ENCODE results near the gene CDO1. TPM values are rescaled to one million over a fixed set of nuclear protein-coding genes. Genes with fewer than 3 reads are reported as not detected.

The CDO1 gene
- total RNA-seq, 3 donors from 2014 or later (not counting 1 experiment from before 2014, with no cell fraction given) = not detected

DNA sequence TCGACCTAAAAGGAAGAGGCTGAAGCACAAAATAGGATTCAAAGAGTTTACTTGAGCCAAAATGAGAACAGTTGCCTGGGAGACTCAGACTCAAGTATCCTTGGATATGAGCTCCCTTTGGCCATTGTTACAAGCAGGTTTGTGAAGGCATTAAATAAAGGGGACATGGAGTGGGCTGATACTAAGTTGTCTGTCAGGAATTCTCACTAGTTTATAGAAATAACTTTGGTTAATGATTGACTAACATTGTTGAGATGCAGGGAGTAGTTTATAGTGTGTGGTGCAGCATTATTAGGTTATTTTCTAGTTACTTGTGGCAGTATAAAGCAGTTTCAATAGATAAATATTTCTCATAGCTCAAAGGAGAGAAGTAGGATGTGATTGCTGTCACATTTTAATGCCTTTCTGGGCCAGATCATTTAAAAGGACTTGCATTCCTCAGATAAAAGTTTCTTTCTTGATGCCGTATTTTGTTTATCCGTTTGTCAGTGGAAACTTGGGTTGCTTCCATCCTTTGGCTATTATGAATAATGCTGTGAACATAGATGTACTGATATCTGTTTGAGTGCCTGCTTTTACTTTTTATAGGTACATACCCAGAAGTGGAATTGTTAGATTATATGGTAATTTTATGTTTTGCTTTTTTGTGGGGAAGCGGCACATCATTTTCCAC is 34.4 kb upstream of the CDO1 start:
- ATAC-seq = no peak
- no peak overlapping the region for H3K4me3 ChIP-seq (ENCODE audit: low read length)
- Mint-ChIP-seq H3K9me3 (no peaks in the 10 kb centered on the region), H3K4me1 (peaks cover 7 to 20% of the 10 kb centered on the region in 2 donors), H3K4me3 (no peak overlapping the region), H3K36me3 (no peaks in the 10 kb centered on the region), H3K27me3 (ENCODE audit: low read depth in 2 of 2) (no peaks in the 10 kb centered on the region), H3K27ac (no peak overlapping the region)
- TF ChIP-seq, protein P1, sequence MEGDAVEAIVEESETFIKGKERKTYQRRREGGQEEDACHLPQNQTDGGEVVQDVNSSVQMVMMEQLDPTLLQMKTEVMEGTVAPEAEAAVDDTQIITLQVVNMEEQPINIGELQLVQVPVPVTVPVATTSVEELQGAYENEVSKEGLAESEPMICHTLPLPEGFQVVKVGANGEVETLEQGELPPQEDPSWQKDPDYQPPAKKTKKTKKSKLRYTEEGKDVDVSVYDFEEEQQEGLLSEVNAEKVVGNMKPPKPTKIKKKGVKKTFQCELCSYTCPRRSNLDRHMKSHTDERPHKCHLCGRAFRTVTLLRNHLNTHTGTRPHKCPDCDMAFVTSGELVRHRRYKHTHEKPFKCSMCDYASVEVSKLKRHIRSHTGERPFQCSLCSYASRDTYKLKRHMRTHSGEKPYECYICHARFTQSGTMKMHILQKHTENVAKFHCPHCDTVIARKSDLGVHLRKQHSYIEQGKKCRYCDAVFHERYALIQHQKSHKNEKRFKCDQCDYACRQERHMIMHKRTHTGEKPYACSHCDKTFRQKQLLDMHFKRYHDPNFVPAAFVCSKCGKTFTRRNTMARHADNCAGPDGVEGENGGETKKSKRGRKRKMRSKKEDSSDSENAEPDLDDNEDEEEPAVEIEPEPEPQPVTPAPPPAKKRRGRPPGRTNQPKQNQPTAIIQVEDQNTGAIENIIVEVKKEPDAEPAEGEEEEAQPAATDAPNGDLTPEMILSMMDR (IDR thresholded peaks at IDR 0.05) = no peak
- no peak for DNase-seq
- H3K4me1 ChIP-seq (ENCODE audit: control insufficient read depth, insufficient read depth, low read length) = no peaks in the 10 kb centered on the region
- WGBS (ENCODE audit: insufficient coverage) = 100% methylated on average over 3 of the region's 4 CpGs
- H3K36me3 ChIP-seq (ENCODE audit: control insufficient read depth, insufficient read depth, low read length) = no peaks in the 10 kb centered on the region
- intact Hi-C loops (cut with micrococcal nuclease) = no loop called here
- no peaks in the 10 kb centered on the region for H3K27me3 ChIP-seq (ENCODE audit: control insufficient read depth, insufficient read depth, low read length)
- no peaks in the 10 kb centered on the region for H3K9me3 ChIP-seq (ENCODE audit: control insufficient read depth, insufficient read depth, low read length)
- H3K27ac ChIP-seq (ENCODE audit: low read length) = no peak overlapping the region

DNA sequence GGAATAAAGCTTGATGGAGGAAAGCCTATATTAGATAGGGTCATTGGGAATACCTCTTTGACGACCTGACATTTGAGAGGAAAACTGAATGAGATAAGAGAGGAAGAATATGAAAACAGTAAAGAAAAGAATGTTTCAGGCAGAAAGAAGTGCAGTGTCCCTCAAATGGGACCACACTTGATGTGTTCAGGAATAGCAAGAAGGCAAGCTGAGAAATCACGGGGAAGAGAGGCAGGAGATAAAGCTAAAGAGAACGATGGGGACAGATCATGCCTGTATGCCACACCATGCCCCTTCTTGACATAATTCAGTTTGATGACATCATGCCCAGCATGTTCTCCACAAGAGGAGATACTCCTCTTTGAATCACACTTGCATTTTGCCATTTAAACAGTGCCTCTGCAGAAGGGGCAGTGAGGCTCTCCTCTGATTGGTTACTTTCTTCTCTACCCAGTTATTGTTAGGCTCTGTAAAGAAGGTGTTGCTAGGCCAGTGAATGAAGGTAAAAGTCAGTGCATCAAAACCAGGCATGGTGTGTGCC is 32.9 kb upstream of the CDO1 start:
- Histone ChIP-seq H3K27ac (ENCODE audit: low read length) (no peak overlapping the region), H3K27me3 (ENCODE audit: control insufficient read depth, insufficient read depth, low read length) (no peaks in the 10 kb centered on the region), H3K4me1 (ENCODE audit: control insufficient read depth, insufficient read depth, low read length) (no peaks in the 10 kb centered on the region), H3K36me3 (ENCODE audit: control insufficient read depth, insufficient read depth, low read length) (no peaks in the 10 kb centered on the region), H3K4me3 (ENCODE audit: low read length) (no peak overlapping the region), H3K9me3 (ENCODE audit: control insufficient read depth, insufficient read depth, low read length) (no peaks in the 10 kb centered on the region)
- Mint-ChIP-seq H3K27ac (no peak overlapping the region), H3K36me3 (no peaks in the 10 kb centered on the region), H3K4me3 (no peak overlapping the region), H3K27me3 (ENCODE audit: low read depth in 2 of 2) (no peaks in the 10 kb centered on the region), H3K4me1 (peaks cover 12 to 19% of the 10 kb centered on the region in 2 donors), H3K9me3 (no peaks in the 10 kb centered on the region)
- ATAC-seq = no peak
- TF ChIP-seq, protein P1 (IDR thresholded peaks at IDR 0.05) = no peak
- intact Hi-C loops (cut with micrococcal nuclease) = no loop called here
- DNase-seq = no peak
- 92% methylated on average over 3 of the region's 3 CpGs for WGBS (ENCODE audit: insufficient coverage)

DNA sequence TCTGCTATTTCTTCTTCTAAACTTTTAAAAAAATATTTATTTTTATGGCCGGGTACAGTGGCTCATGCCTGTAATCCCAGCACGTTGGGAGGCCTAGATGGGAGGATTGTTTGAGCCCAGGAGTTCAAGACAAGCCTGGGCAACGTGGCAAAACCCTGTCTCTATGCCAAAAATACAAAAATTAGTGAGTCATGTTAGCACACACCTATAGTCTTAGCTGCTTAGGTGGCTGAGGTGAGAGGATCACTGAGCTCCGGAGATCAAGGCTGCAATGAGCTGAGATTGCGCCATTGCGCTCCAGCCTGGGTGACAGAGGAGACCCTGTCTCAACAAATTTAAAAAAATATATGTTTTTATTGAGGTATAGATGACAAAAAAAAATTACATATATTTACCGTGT is 30.8 kb upstream of the CDO1 start:
- Mint-ChIP-seq H3K4me3 (no peak overlapping the region), H3K27me3 (ENCODE audit: low read depth in 2 of 2) (no peaks in the 10 kb centered on the region), H3K27ac (no peak overlapping the region), H3K36me3 (no peaks in the 10 kb centered on the region), H3K9me3 (no peaks in the 10 kb centered on the region), H3K4me1 (peaks cover 24 to 27% of the 10 kb centered on the region in 2 donors)
- intact Hi-C loops (cut with micrococcal nuclease) = no loop called here
- Histone ChIP-seq H3K4me3 (ENCODE audit: low read length) (no peak overlapping the region), H3K27ac (ENCODE audit: low read length) (no peak overlapping the region), H3K4me1 (ENCODE audit: control insufficient read depth, insufficient read depth, low read length) (no peaks in the 10 kb centered on the region), H3K27me3 (ENCODE audit: control insufficient read depth, insufficient read depth, low read length) (no peaks in the 10 kb centered on the region), H3K9me3 (ENCODE audit: control insufficient read depth, insufficient read depth, low read length) (no peaks in the 10 kb centered on the region), H3K36me3 (ENCODE audit: control insufficient read depth, insufficient read depth, low read length) (no peaks in the 10 kb centered on the region)
- 89% methylated on average over 6 of the region's 7 CpGs for WGBS (ENCODE audit: insufficient coverage)
- no peak for ATAC-seq
- DNase-seq = no peak
- TF ChIP-seq, protein P1 (IDR thresholded peaks at IDR 0.05) = no peak

Measured in natural killer cell (primary cell).